Heart left ventricle (tissue), 16 donors: ENCODE data around the gene TNFRSF4. TPM values are rescaled to one million over a fixed set of nuclear protein-coding genes. Genes with fewer than 3 reads are reported as not detected.
A peak's percentile ranks its signal among the peaks of the same experiment; 100 is the strongest.

Experiments used
- ATAC-seq, 4 donors: fragments of 200-7000 bp; cut with Tn5 transposase; one replicate each; pipeline ENCODE4 v1.9.1; 2020 to 2022; ENCODE audit warnings: moderate library complexity in 4 of 4, mild to moderate bottlenecking in 3 of 4, moderate number of reproducible peaks in 1 of 4
- DNase-seq, 5 donors: peaks; one replicate each; pipeline ENCODE4 v3.0.0-alpha.2; 2020
- H3K27ac ChIP-seq, 12 donors: fragments of 200-600 bp; sonication (generic) in 4 of 12; one replicate each; pipeline versions ENCODE4 v1.5.0 to v1.8.0; 2016 to 2022; ENCODE audit warnings: mild to moderate bottlenecking in 2 of 12
- H3K27me3 ChIP-seq, 9 donors: fragments of 200-600 bp; sonication (generic) in 2 of 9; one replicate each; pipeline versions ENCODE4 v1.5.1 to v1.8.0; 2016 to 2022; ENCODE audit warnings: mild to moderate bottlenecking in 3 of 9
- H3K36me3 ChIP-seq, 9 donors: fragments of 200-600 bp; sonication (generic) in 2 of 9; one replicate each; pipeline versions ENCODE4 v1.5.0 to v1.8.0; 2018 to 2022; ENCODE audit warnings: mild to moderate bottlenecking in 2 of 9
- H3K4me1 ChIP-seq, 12 donors: fragments of 200-600 bp; sonication (generic) in 4 of 12; one replicate each; pipeline versions ENCODE4 v1.5.0 to v1.8.0; 2016 to 2022; ENCODE audit warnings: mild to moderate bottlenecking in 3 of 12
- H3K4me3 ChIP-seq, 12 donors: fragments of 200-600 bp; sonication (generic) in 4 of 12; one replicate each; pipeline versions ENCODE4 v1.5.0 to v1.8.0; 2017 to 2022; ENCODE audit warnings: mild to moderate bottlenecking in 9 of 12, moderate library complexity in 4 of 12
- H3K9me3 ChIP-seq, 12 donors: fragments of 200-600 bp; sonication (generic) in 4 of 12; one replicate each; pipeline versions ENCODE4 v1.5.0 to v1.8.0; 2016 to 2022; ENCODE audit warnings: mild to moderate bottlenecking in 1 of 12
- CTCF ChIP-seq, 12 donors: fragments of 200-600 bp; sonication (generic) in 4 of 12; IDR thresholded peaks; one replicate each; pipeline versions ENCODE4 v1.5.0 to v1.8.0; 2018 to 2022; ENCODE audit warnings: antibody characterized with exemption in 12 of 12, mild to moderate bottlenecking in 5 of 12
- POLR2A ChIP-seq, 2 donors: fragments of 450-650 bp; IDR thresholded peaks; one replicate each; pipeline ENCODE4 v1.6.1; 2017; ENCODE audit warnings: antibody characterized with exemption in 2 of 2, mild to moderate bottlenecking in 2 of 2, moderate library complexity in 2 of 2
- WGBS, 4 donors: extraction: QIAGEN DNeasy Blood & Tissue Kit in 2 of 4; methylation state at CpG; one replicate each; pipeline versions ENCODE4 v1.1.5 to v1.1.7; 2013 to 2018; 5-methylcytosine and 5-hydroxymethylcytosine counted together
- intact Hi-C, 10 donors: fragments of 100-400 bp; cut with DNase I; formaldehyde crosslinking; loops; one replicate each; pipeline versions ENCODE4 v1.11.1 to v1.14.2; 2022
- polyA plus RNA-seq, 2 donors: library from polyadenylated mRNA; stranded (reverse); fragments of 200-250 nt; gene quantifications; one replicate each; pipeline ENCODE4 v1.2.3, GENCODE V29; 2013
- total RNA-seq, 9 donors: library from RNA; depleted of rRNA in 2 of 9; stranded (reverse); fragments of >200 nt in 2 of 9; fragmentation: NEBNext Ultra II Directional in 3 of 9; extraction: Animal tissue kit (Norgen Biotek cat#: 25700) in 3 of 9; gene quantifications; one replicate each; pipeline versions ENCODE4 v1.1.0 to v1.2.4, GENCODE V29; 2016 to 2023
- donor health status: ischemic (EF 13 %, LVEDD 7.1; RV severe dilation, severe dysfunction).
- donor health status: healthy with polysubstance abuse.
- donor health status: DM: no; HTN: yes; CAD: no.
- donor health status: DM: no; HTN: no; CAD: no.
- donor health status: ischemic (EF 25% LVEDD 6.9; RV normal size, moderate dysfunction).
- donor health status: ischemic (EF 25% LVEDD 5.7; RV mildly dilated, moderate dysfunction).
- donor health status: healthy.
- donor health status: DM: yes; HTN: yes; CAD: no.
- donor health status: ischemic (EF 35%, LVEDD 5.7; RV mildly dilated, moderate dysfunction).
- donor health status: nonischemic (EF 11% LVEDD 7.7; RV severe dilation, severe dysfunction).
- donor health status: DM: yes; HTN: yes; CAD: no.
- donor health status: PGD.
- donor health status: ischemic (EF 29% LVEDD 5.4; RV normal size, mild dysfunction).
- donor health status: nonischemic (EF 23%, LVEDD 6.1; RV moderate dilation, normal function).

The TNFRSF4 gene
- total and polyA plus RNA-seq, 11 donors: 1.1 to 23.8 (median 2.7) TPM

- Histone ChIP-seq H3K9me3 (peaks cover 0 to 3% (median 0%) of the 10 kb centered on the region in 12 donors), H3K4me1 (peaks cover 0 to 7% (median 0%) of the 10 kb centered on the region in 12 donors), H3K36me3 (no peaks in the 10 kb centered on the region), H3K27ac (no peak overlapping the region), H3K27me3 (peaks cover 0 to 1% (median 0%) of the 10 kb centered on the region in 9 donors), H3K4me3 (no peak overlapping the region)
- no peak for TF ChIP-seq POLR2A (IDR thresholded peaks at IDR 0.05)
- no peak for TF ChIP-seq CTCF (IDR thresholded peaks at IDR 0.05)
- intact Hi-C loops: no loop called here
- ATAC-seq (peak in 2 of 4 donors; percentile 36 to 57), DNase-seq (no peak)
Observed at GRCh38 chr1:1187938-1188337, 26.0 kb downstream of the TNFRSF4 start.

GRCh38 chr1:1185101-1185765 lies 28.7 kb downstream of the TNFRSF4 start:
- peaks cover 0 to 14% (median 0%) of the 10 kb centered on the region in 12 donors for H3K4me1 ChIP-seq
- no peak for ATAC-seq
- peaks cover 0 to 6% (median 2%) of the 10 kb centered on the region in 9 donors for H3K27me3 ChIP-seq
- no peaks in the 10 kb centered on the region for H3K36me3 ChIP-seq
- H3K9me3 ChIP-seq: peaks cover 0 to 3% (median 0%) of the 10 kb centered on the region in 12 donors
- DNase-seq: peak in 4 of 5 donors; percentile 4 to 54 (median 24)
- no peak overlapping the region for H3K27ac ChIP-seq
- intact Hi-C loops: no loop called here
- no peak for TF ChIP-seq CTCF (IDR thresholded peaks at IDR 0.05)
- no peak for TF ChIP-seq POLR2A (IDR thresholded peaks at IDR 0.05)
- WGBS, 4 donors: 80 to 87% (median 82%) methylated on average over 25 to 31 of the region's 31 CpGs
- H3K4me3 ChIP-seq: no peak overlapping the region

- no peak overlapping the region for H3K4me3 ChIP-seq
- ATAC-seq: peak in 1 of 4 donors; percentile 22
- peaks cover 0 to 14% (median 0%) of the 10 kb centered on the region in 12 donors for H3K4me1 ChIP-seq
- H3K36me3 ChIP-seq: no peaks in the 10 kb centered on the region
- peaks cover 0 to 3% (median 0%) of the 10 kb centered on the region in 12 donors for H3K9me3 ChIP-seq
- intact Hi-C loops: no loop called here
- 82 to 87% (median 86%) methylated on average over 24 to 33 of the region's 33 CpGs for WGBS, 4 donors
- no peak overlapping the region for H3K27ac ChIP-seq
- peak in 4 of 5 donors; percentile 4 to 40 (median 18) for DNase-seq
- TF ChIP-seq CTCF (IDR thresholded peaks at IDR 0.05): no peak
- H3K27me3 ChIP-seq: peaks cover 0 to 16% (median 6%) of the 10 kb centered on the region in 9 donors
Observed at GRCh38 chr1:1183833-1184775, 29.8 kb downstream of the TNFRSF4 start.
